HUDEP-2 (cell line): ENCODE data around the gene PNLIP.

Experiments used
- DNase-seq, 76 experiments: peaks; one replicate each; lab custom pipeline; 2025; ENCODE audit not compliant: unreplicated experiment in 76 of 76; lab: John Stamatoyannopoulos, UW

Gene PNLIP

GRCh38 chr10:116545756-116546155 lies at the start of gene PNLIP:
PNLIP (plus strand) TSS chr10:116545931; CDS start chr10:116546093, 162 bp downstream.
- no peak for DNase-seq

- no peak for DNase-seq
Measured at GRCh38 chr10:116504786-116505185, 40.9 kb upstream of the PNLIP start.

GRCh38 chr10:116510565-116510964 lies 35.2 kb upstream of the PNLIP start:
- no peak for DNase-seq

- DNase-seq, result no peak
Measured at GRCh38 chr10:116511365-116511764, 34.4 kb upstream of the PNLIP start.

- peak in 12 of 76 experiments; percentile 1 to 28 (median 6) for DNase-seq
Measured at GRCh38 chr10:116521424-116522290, 24.1 kb upstream of the PNLIP start.

- DNase-seq, result no peak
Measured at GRCh38 chr10:116522803-116523381, 22.8 kb upstream of the PNLIP start.

- no peak for DNase-seq
Measured at GRCh38 chr10:116524736-116525135, 21.0 kb upstream of the PNLIP start.

- DNase-seq, result no peak
Measured at GRCh38 chr10:116526219-116526618, 19.5 kb upstream of the PNLIP start.

GRCh38 chr10:116536810-116537209 lies 8.9 kb upstream of the PNLIP start:
- DNase-seq, result no peak

- DNase-seq, result no peak
Measured at GRCh38 chr10:116538456-116538855, 7.3 kb upstream of the PNLIP start.

GRCh38 chr10:116538992-116539391 lies 6.7 kb upstream of the PNLIP start:
- no peak for DNase-seq

GRCh38 chr10:116540814-116541213 lies 4.9 kb upstream of the PNLIP start:
- no peak for DNase-seq

GRCh38 chr10:116542007-116542677 lies 3.6 kb upstream of the PNLIP start:
- DNase-seq, result no peak

GRCh38 chr10:116545122-116545521 lies 609 bp upstream of the PNLIP start:
- no peak for DNase-seq

- DNase-seq, result no peak
Measured at GRCh38 chr10:116548301-116548700, 2.6 kb downstream of the PNLIP start.

GRCh38 chr10:116553378-116553980 lies 7.7 kb downstream of the PNLIP start:
- no peak for DNase-seq

GRCh38 chr10:116554628-116555027 lies 8.9 kb downstream of the PNLIP start:
- no peak for DNase-seq

- no peak for DNase-seq
Measured at GRCh38 chr10:116555880-116556279, 10.1 kb downstream of the PNLIP start.

- no peak for DNase-seq
Measured at GRCh38 chr10:116557305-116557880, 11.7 kb downstream of the PNLIP start.

- no peak for DNase-seq
Measured at GRCh38 chr10:116565534-116565933, 19.8 kb downstream of the PNLIP start.

- no peak for DNase-seq
Measured at GRCh38 chr10:116566932-116567331, 21.2 kb downstream of the PNLIP start.
